CD4-positive, alpha-beta T cell (primary cell): Measurements from ENCODE around the gene KIF21B. TPM values are rescaled to one million over a fixed set of nuclear protein-coding genes. Genes with fewer than 3 reads are reported as not detected.

Source experiments
- ATAC-seq: fragments of 200-7000 bp; cut with Tn5 transposase; one replicate; pipeline ENCODE4 v1.10.0; 2022; ENCODE audit warnings: mild to moderate bottlenecking; ENCODE audit not compliant: poor library complexity
- CTCF ChIA-PET: fragments of 350-600 bp; sonication (Branson Sonifier 250); formaldehyde crosslinking; loops from one replicate; lab custom pipeline; 2021; ENCODE audit warnings: antibody characterized with exemption, inconsistent platforms; lab: Charles Lee
- POLR2A ChIA-PET: fragments of 350-600 bp; sonication (Branson Sonifier 250); formaldehyde crosslinking; loops from one replicate; lab custom pipeline; 2021; ENCODE audit warnings: antibody characterized with exemption, inconsistent platforms; lab: Charles Lee
- DNase-seq, 14 experiments: peaks; one replicate each; pipeline ENCODE4 v3.0.0-alpha.2; 2013 to 2020; ENCODE audit warnings: mixed read lengths in 2 of 14
- H3K27ac ChIP-seq, 2 donors: one replicate each; pipeline versions ENCODE4 v1.5.1 to v1.7.0; 2013; ENCODE audit warnings: low read length in 2 of 2, low read depth in 1 of 2, mild to moderate bottlenecking in 1 of 2
- H3K27me3 ChIP-seq, 2 experiments: 1 replicate in 1 of 2; 2 replicates in 1 of 2; pipeline versions ENCODE4 v1.6.1 to v1.7.0; 2013; ENCODE audit warnings: low read length in 2 of 2, control low read depth in 1 of 2, mild to moderate bottlenecking in 1 of 2, moderate library complexity in 1 of 2; ENCODE audit not compliant: insufficient read depth in 2 of 2, control insufficient read depth in 1 of 2
- H3K36me3 ChIP-seq: one replicate; pipeline ENCODE4 v1.6.1; 2013; ENCODE audit warnings: low read length, control low read depth; ENCODE audit not compliant: insufficient read depth
- H3K4me1 ChIP-seq: one replicate; pipeline ENCODE4 v1.6.1; 2013; ENCODE audit warnings: low read length, control low read depth; ENCODE audit not compliant: insufficient read depth
- H3K4me3 ChIP-seq: one replicate; pipeline ENCODE4 v1.5.1; 2013; ENCODE audit warnings: mild to moderate bottlenecking, low read length, moderate library complexity
- H3K9me3 ChIP-seq, 2 experiments: 1 replicate in 1 of 2; 2 replicates in 1 of 2; pipeline versions ENCODE4 v1.6.1 to v1.7.0; 2013; ENCODE audit warnings: low read length in 2 of 2, mild to moderate bottlenecking in 2 of 2, control low read depth in 1 of 2, moderate library complexity in 1 of 2; ENCODE audit not compliant: control insufficient read depth in 1 of 2, insufficient read depth in 1 of 2
- H3K27ac Mint-ChIP-seq: one replicate; pipeline ENCODE4 v1.8.0; 2020; ENCODE audit warnings: mixed read lengths
- H3K27me3 Mint-ChIP-seq: one replicate; pipeline ENCODE4 v1.8.0; 2021; ENCODE audit warnings: mixed read lengths
- H3K36me3 Mint-ChIP-seq: one replicate; pipeline ENCODE4 v1.8.0; 2021; ENCODE audit warnings: low read depth, mixed read lengths
- H3K4me1 Mint-ChIP-seq: one replicate; pipeline ENCODE4 v1.8.0; 2021; ENCODE audit warnings: low read depth, mixed read lengths
- H3K4me3 Mint-ChIP-seq: one replicate; pipeline ENCODE4 v1.8.0; 2020; ENCODE audit warnings: mild to moderate bottlenecking, mixed read lengths
- H3K9me3 Mint-ChIP-seq: one replicate; pipeline ENCODE4 v1.8.0; 2020; ENCODE audit warnings: mixed read lengths
- CTCF ChIP-seq: fragments of 200-600 bp; IDR thresholded peaks from one replicate; pipeline ENCODE4 v1.8.0; 2022; ENCODE audit warnings: antibody characterized with exemption, mild to moderate bottlenecking
- intact Hi-C, 2 experiments: fragments of 100-400 bp; cut with DNase I in 1 of 2; cut with micrococcal nuclease in 1 of 2; formaldehyde crosslinking; loops; one replicate each; pipeline versions ENCODE4 v1.15.1 to v1.9.0; 2023 to 2025; cut with DNase I, micrococcal nuclease
- total RNA-seq, 174 experiments: library from RNA in 2 of 174; stranded (reverse) in 2 of 174; gene quantifications; one replicate each; pipeline ENCODE4 v1.2.3 and lab custom pipeline; 2021 to 2026

Gene KIF21B
- total RNA-seq, 2 experiments from 2014 or later = 64.5 to 65.4 TPM

- POLR2A ChIA-PET = no interaction called here
- no peaks in the 10 kb centered on the region for H3K36me3 ChIP-seq
- no peak overlapping the region for H3K27ac ChIP-seq
- no peak overlapping the region for H3K4me3 ChIP-seq
- TF ChIP-seq CTCF = no peak
- Mint-ChIP-seq H3K36me3 (no peaks in the 10 kb centered on the region), H3K4me3 (no peak overlapping the region), H3K9me3 (no peaks in the 10 kb centered on the region), H3K27me3 (peaks cover 5% of the 10 kb centered on the region), H3K27ac (no peak overlapping the region), H3K4me1 (no peaks in the 10 kb centered on the region)
- ATAC-seq (no peak), DNase-seq (no peak)
- no peaks in the 10 kb centered on the region for H3K4me1 ChIP-seq
- H3K9me3 ChIP-seq = no peaks in the 10 kb centered on the region
- intact Hi-C loops = no loop called here
- CTCF ChIA-PET = no interaction called here
- no peaks in the 10 kb centered on the region for H3K27me3 ChIP-seq
These were observed 64.9 kb downstream of the KIF21B start for GRCh38 chr1:200958597-200958996.

- no peak overlapping the region for H3K27ac ChIP-seq
- no peaks in the 10 kb centered on the region for H3K9me3 ChIP-seq
- H3K4me3 ChIP-seq = no peak overlapping the region
- H3K27me3 ChIP-seq = no peaks in the 10 kb centered on the region
- ATAC-seq (no peak), DNase-seq (no peak)
- H3K36me3 ChIP-seq = no peaks in the 10 kb centered on the region
- Mint-ChIP-seq H3K4me3 (no peak overlapping the region), H3K9me3 (no peaks in the 10 kb centered on the region), H3K27ac (no peak overlapping the region), H3K36me3 (no peaks in the 10 kb centered on the region), H3K4me1 (no peaks in the 10 kb centered on the region), H3K27me3 (peaks cover 5% of the 10 kb centered on the region)
- POLR2A ChIA-PET = no interaction called here
- intact Hi-C loops = no loop called here
- no peaks in the 10 kb centered on the region for H3K4me1 ChIP-seq
- no peak for TF ChIP-seq CTCF
- CTCF ChIA-PET = no interaction called here
These were observed 69.1 kb downstream of the KIF21B start for GRCh38 chr1:200954434-200954833.

- no peaks in the 10 kb centered on the region for H3K4me1 ChIP-seq
- POLR2A ChIA-PET = no interaction called here
These were observed 72.5 kb downstream of the KIF21B start for GRCh38 chr1:200951016-200951415.

More at GRCh38 chr1:200951016-200951415, 72.5 kb downstream of the KIF21B start:
- H3K4me3 ChIP-seq = no peak overlapping the region
- H3K36me3 ChIP-seq = no peaks in the 10 kb centered on the region
- ATAC-seq (no peak), DNase-seq (no peak)
- Mint-ChIP-seq H3K4me1 (no peaks in the 10 kb centered on the region), H3K36me3 (no peaks in the 10 kb centered on the region), H3K9me3 (peaks cover 1% of the 10 kb centered on the region), H3K27ac (no peak overlapping the region), H3K4me3 (no peak overlapping the region), H3K27me3 (peaks cover 5% of the 10 kb centered on the region)
- intact Hi-C loops = no loop called here
- no peak overlapping the region for H3K27ac ChIP-seq
- H3K9me3 ChIP-seq = peaks cover 0 to 10% of the 10 kb centered on the region in 2 experiments
- no peak for TF ChIP-seq CTCF
- CTCF ChIA-PET = no interaction called here
- H3K27me3 ChIP-seq = no peaks in the 10 kb centered on the region
